ENCODE data around the gene TFPT. TPM values are rescaled to one million over a fixed set of nuclear protein-coding genes. Genes with fewer than 3 reads are reported as not detected.

Gene TFPT
- total RNA-seq, 1 experiment from 2014 or later: 26.6 TPM

GRCh38 chr19:54156490-54156889 is 41.0 kb upstream of the TFPT start:
- no peak overlapping the region for H2BK12ac ChIP-seq (ENCODE audit: insufficient read length, low read depth, low read length)

More at GRCh38 chr19:54156490-54156889, 41.0 kb upstream of the TFPT start:
- no peak overlapping the region for H3K4me2 ChIP-seq (ENCODE audit: insufficient read depth, insufficient read length, low read length)
- no peak overlapping the region for H4K5ac ChIP-seq (ENCODE audit: insufficient read length, low read depth, low read length)
- no peaks in the 10 kb centered on the region for H3K79me1 ChIP-seq (ENCODE audit: insufficient read depth, low read depth, low read length, poor library complexity, severe bottlenecking)
- no peak overlapping the region for H3T11ph ChIP-seq (ENCODE audit: low read length)
- no peaks in the 10 kb centered on the region for H4K20me1 ChIP-seq (ENCODE audit: control insufficient read depth, insufficient read depth, insufficient read length)
- no peaks in the 10 kb centered on the region for H3K27me3 ChIP-seq (ENCODE audit: insufficient read depth, low read length)
- no peak overlapping the region for H2BK15ac ChIP-seq (ENCODE audit: low read depth, low read length)
- no peak overlapping the region for H2BK5ac ChIP-seq (ENCODE audit: insufficient read length, low read length)
- no peak overlapping the region for H3K27ac ChIP-seq (ENCODE audit: insufficient read length, low read depth, low read length)
- no peak overlapping the region for H3K18ac ChIP-seq (ENCODE audit: insufficient read length, low read depth, low read length)
- H3K14ac ChIP-seq (ENCODE audit: insufficient read depth, low read length): no peak overlapping the region
- H3K23ac ChIP-seq (ENCODE audit: insufficient read length, low read depth, low read length): no peak overlapping the region
- no peak for DNase-seq
- WGBS (ENCODE audit: extremely low coverage, insufficient read length, low lambda C conversion rate): no CpG with 5 or more reads among the region's 11 CpGs
- no peak overlapping the region for H3K56ac ChIP-seq (ENCODE audit: insufficient read length, low read depth, low read length)
- Mint-ChIP-seq H3K27me3 (ENCODE audit: low read depth) (peaks cover 6% of the 10 kb centered on the region), H3K27ac (no peak overlapping the region), H3K36me3 (ENCODE audit: insufficient read depth in 1 of 3, low read depth in 3 of 3) (peaks cover 32 to 60% (median 59%) of the 10 kb centered on the region in 3 experiments), H3K9me3 (no peaks in the 10 kb centered on the region; a peak in 1 of 5 replicates), H3K4me1 (peaks cover 13 to 16% of the 10 kb centered on the region in 2 experiments), H3K4me3 (no peak overlapping the region; a peak in 1 of 5 replicates)
- H3K79me2 ChIP-seq (ENCODE audit: insufficient read depth, low read length): no peaks in the 10 kb centered on the region; the same call in 1 of the 2 replicates
- H3K9ac ChIP-seq (ENCODE audit: extremely low read depth, insufficient read length, low read length): no peak overlapping the region
- no peak overlapping the region for H2BK20ac ChIP-seq (ENCODE audit: low read depth, low read length, poor library complexity, severe bottlenecking)
- H3K9me3 ChIP-seq (ENCODE audit: control insufficient read depth, low read depth, low read length): no peaks in the 10 kb centered on the region
- H2AFZ ChIP-seq (ENCODE audit: low read length): no peak overlapping the region
- no peak overlapping the region for H2AK5ac ChIP-seq (ENCODE audit: insufficient read length, low read length)
- no peaks in the 10 kb centered on the region for H3K4me1 ChIP-seq (ENCODE audit: insufficient read depth, low read length)
- no peak overlapping the region for H4K91ac ChIP-seq (ENCODE audit: insufficient read length, low read depth, low read length)
- H3K4ac ChIP-seq (ENCODE audit: low read depth, low read length): no peak overlapping the region
- H3K23me2 ChIP-seq (ENCODE audit: insufficient read length, low read depth, low read length, poor library complexity, severe bottlenecking): peaks cover 13% of the 10 kb centered on the region
- TF ChIP-seq, protein P1, sequence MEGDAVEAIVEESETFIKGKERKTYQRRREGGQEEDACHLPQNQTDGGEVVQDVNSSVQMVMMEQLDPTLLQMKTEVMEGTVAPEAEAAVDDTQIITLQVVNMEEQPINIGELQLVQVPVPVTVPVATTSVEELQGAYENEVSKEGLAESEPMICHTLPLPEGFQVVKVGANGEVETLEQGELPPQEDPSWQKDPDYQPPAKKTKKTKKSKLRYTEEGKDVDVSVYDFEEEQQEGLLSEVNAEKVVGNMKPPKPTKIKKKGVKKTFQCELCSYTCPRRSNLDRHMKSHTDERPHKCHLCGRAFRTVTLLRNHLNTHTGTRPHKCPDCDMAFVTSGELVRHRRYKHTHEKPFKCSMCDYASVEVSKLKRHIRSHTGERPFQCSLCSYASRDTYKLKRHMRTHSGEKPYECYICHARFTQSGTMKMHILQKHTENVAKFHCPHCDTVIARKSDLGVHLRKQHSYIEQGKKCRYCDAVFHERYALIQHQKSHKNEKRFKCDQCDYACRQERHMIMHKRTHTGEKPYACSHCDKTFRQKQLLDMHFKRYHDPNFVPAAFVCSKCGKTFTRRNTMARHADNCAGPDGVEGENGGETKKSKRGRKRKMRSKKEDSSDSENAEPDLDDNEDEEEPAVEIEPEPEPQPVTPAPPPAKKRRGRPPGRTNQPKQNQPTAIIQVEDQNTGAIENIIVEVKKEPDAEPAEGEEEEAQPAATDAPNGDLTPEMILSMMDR (conservative IDR thresholded peaks at IDR 0.05): no peak
- H4K8ac ChIP-seq (replicated peaks; ENCODE audit: insufficient read length, low read depth, low read length): no peak overlapping the region
- no peak overlapping the region for H2BK120ac ChIP-seq (ENCODE audit: low read depth, low read length, poor library complexity, severe bottlenecking)

Measured in H9 (cell line).